Astrocyte (in vitro differentiated cells and primary cell): ENCODE data around the gene HOXD9. TPM values are rescaled to one million over a fixed set of nuclear protein-coding genes. Genes with fewer than 3 reads are reported as not detected.

Experiments used
- DNase-seq: peaks from one replicate; pipeline ENCODE4 v3.0.0-alpha.2; 2010; ENCODE audit warnings: low read depth
- FAIRE-seq: peaks from 2 replicates; lab custom pipeline; 2011; peaks lifted over from hg19 to GRCh38; lab: Jason Lieb, UNC
- H2AFZ ChIP-seq: 2 replicates; pipeline ENCODE4 v1.6.0; 2012; ENCODE audit warnings: low read depth, low read length, inconsistent platforms
- H3K27ac ChIP-seq: 2 replicates; pipeline ENCODE4 v1.5.1; 2011; ENCODE audit warnings: low read depth, low read length, inconsistent platforms
- H3K27me3 ChIP-seq: 2 replicates; pipeline ENCODE4 v1.6.0; 2011; ENCODE audit warnings: low read length, inconsistent platforms; ENCODE audit not compliant: insufficient read depth
- H3K36me3 ChIP-seq: 2 replicates; pipeline ENCODE4 v1.5.1; 2011; ENCODE audit warnings: low read length, inconsistent platforms; ENCODE audit not compliant: insufficient read depth
- H3K4me1 ChIP-seq: 2 replicates; pipeline ENCODE4 v1.5.1; 2011; ENCODE audit warnings: low read length, inconsistent platforms; ENCODE audit not compliant: insufficient read depth
- H3K4me2 ChIP-seq: 2 replicates; pipeline ENCODE4 v1.6.0; 2012; ENCODE audit warnings: low read length, inconsistent platforms
- H3K4me3 ChIP-seq: 2 replicates; pipeline ENCODE4 v1.5.1; 2011; ENCODE audit warnings: low read depth, mild to moderate bottlenecking, low read length, inconsistent platforms; ENCODE audit not compliant: insufficient read depth
- H3K79me2 ChIP-seq: 2 replicates; pipeline ENCODE4 v1.6.0; 2012; ENCODE audit warnings: mild to moderate bottlenecking, low read length, inconsistent platforms; ENCODE audit not compliant: insufficient read depth
- H3K9ac ChIP-seq: 2 replicates; pipeline ENCODE4 v1.6.0; 2012; ENCODE audit warnings: mild to moderate bottlenecking, low read length, inconsistent platforms
- H3K9me3 ChIP-seq: 2 replicates; pipeline ENCODE4 v1.5.1; 2012; ENCODE audit warnings: low read depth, mild to moderate bottlenecking, low read length, inconsistent platforms; ENCODE audit not compliant: insufficient read depth
- H4K20me1 ChIP-seq: 2 replicates; pipeline ENCODE4 v1.6.0; 2012; ENCODE audit warnings: low read length, inconsistent platforms; ENCODE audit not compliant: insufficient read depth
- H3K27ac Mint-ChIP-seq: one replicate; pipeline ENCODE4 v1.8.0; 2021; ENCODE audit warnings: mild to moderate bottlenecking, mixed read lengths; ENCODE audit not compliant: unreplicated experiment
- H3K27me3 Mint-ChIP-seq: one replicate; pipeline ENCODE4 v1.8.0; 2021; ENCODE audit warnings: low read depth, mixed read lengths; ENCODE audit not compliant: unreplicated experiment
- H3K36me3 Mint-ChIP-seq: one replicate; pipeline ENCODE4 v1.8.0; 2021; ENCODE audit warnings: low read depth, mixed read lengths; ENCODE audit not compliant: unreplicated experiment
- H3K4me1 Mint-ChIP-seq: one replicate; pipeline ENCODE4 v1.8.0; 2021; ENCODE audit warnings: low read depth, mixed read lengths; ENCODE audit not compliant: unreplicated experiment
- H3K4me3 Mint-ChIP-seq: one replicate; pipeline ENCODE4 v1.8.0; 2021; ENCODE audit warnings: mild to moderate bottlenecking, moderate library complexity, mixed read lengths; ENCODE audit not compliant: unreplicated experiment
- H3K9me3 Mint-ChIP-seq: one replicate; pipeline ENCODE4 v1.8.0; 2021; ENCODE audit warnings: mild to moderate bottlenecking, mixed read lengths; ENCODE audit not compliant: unreplicated experiment
- CTCF ChIP-seq: IDR thresholded peaks from 2 replicates; pipeline ENCODE4 v1.5.1; 2011; ENCODE audit warnings: low read depth, mild to moderate bottlenecking, inconsistent platforms, low read length, moderate library complexity; ENCODE audit not compliant: insufficient read depth
- EZH2 ChIP-seq: IDR thresholded peaks from 2 replicates; pipeline ENCODE4 v1.6.1; 2012; ENCODE audit warnings: mild to moderate bottlenecking, low read length, inconsistent platforms; ENCODE audit not compliant: insufficient read depth
- total RNA-seq: library from RNA; stranded (reverse); gene quantifications from 2 replicates; pipeline ENCODE4 v1.2.1, GENCODE V29; 2021

The HOXD9 gene
- total RNA-seq, 1 donor from 2014 or later: not detected

DNA sequence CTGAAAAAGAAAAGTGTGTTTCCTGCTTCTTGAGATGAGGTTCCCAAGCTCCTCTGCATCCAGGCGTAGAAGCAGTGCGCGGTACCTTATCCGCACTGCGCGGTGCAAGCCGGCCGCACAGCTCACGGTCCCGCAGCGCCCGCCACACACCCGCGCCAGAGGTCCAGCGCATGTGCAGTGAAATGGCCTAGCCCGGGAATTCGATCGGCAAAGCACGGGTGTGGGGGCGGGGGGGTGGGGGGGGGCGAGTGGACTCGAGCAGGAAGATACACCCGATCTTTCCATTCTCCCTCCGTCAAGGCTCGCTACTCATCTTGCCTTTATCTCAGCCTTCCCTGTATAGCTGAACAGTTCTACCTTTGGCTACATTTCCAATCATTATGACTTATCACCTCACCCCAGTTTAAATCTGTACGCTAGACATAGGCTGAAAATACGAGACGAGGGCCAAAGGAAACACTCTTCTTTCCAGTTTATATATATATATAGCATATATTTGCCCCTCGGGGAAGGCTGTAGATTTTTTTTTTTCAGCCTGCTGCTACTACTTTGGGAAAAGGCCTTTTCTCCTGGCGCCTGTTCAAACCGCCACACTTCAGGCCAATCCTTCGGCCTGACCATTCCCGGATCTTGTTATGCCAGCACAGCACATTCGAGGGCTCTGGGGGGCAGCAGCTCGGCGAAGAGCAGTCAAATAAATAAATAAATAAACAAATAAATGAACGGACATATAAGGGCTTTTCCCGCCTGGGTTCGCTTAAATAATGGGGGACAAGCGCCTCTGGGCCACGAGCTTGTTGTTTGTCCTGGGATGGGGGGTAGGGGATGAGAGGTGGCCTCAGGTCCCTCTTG, 17.4 kb downstream of the HOXD9 start:
- H3K27me3 ChIP-seq: peaks cover 81% of the 10 kb centered on the region
- H3K27ac Mint-ChIP-seq: no peak overlapping the region

GRCh38 chr2:176140513-176141317, 18.2 kb downstream of the HOXD9 start:
- peaks cover 6% of the 10 kb centered on the region for H3K9me3 ChIP-seq
- TF ChIP-seq CTCF (peak; percentile 42), EZH2 (peak; percentile 16)
- DNase-seq: no peak
- peaks cover 39% of the 10 kb centered on the region for H3K9me3 Mint-ChIP-seq
- no peaks in the 10 kb centered on the region for H4K20me1 ChIP-seq
- no peaks in the 10 kb centered on the region for H3K36me3 ChIP-seq
- peaks cover 8% of the 10 kb centered on the region for H3K4me1 ChIP-seq
- H2AFZ ChIP-seq: peak overlapping the region; percentile 66
- peak overlapping the region; percentile 78 for H3K4me2 ChIP-seq
- H3K4me3 ChIP-seq: peak overlapping the region; percentile 45
- peak overlapping the region; percentile 66 for H3K27ac Mint-ChIP-seq
- peaks cover 79% of the 10 kb centered on the region for H3K27me3 ChIP-seq
- no peaks in the 10 kb centered on the region for H3K79me2 ChIP-seq
- H3K27ac ChIP-seq: no peak overlapping the region
- H3K36me3 Mint-ChIP-seq: peaks cover 2% of the 10 kb centered on the region
- peak overlapping the region; percentile 26 for H3K9ac ChIP-seq
- peaks cover 91% of the 10 kb centered on the region for H3K27me3 Mint-ChIP-seq
- H3K4me3 Mint-ChIP-seq: peak overlapping the region; percentile 72
- no peaks in the 10 kb centered on the region for H3K4me1 Mint-ChIP-seq
- no peak for FAIRE-seq

More for the DNA sequence above, 17.4 kb downstream of the HOXD9 start:
- no peak for FAIRE-seq
- peaks cover 6% of the 10 kb centered on the region for H3K9me3 ChIP-seq
- DNase-seq: no peak
- peak overlapping the region; percentile 66 for H2AFZ ChIP-seq
- H3K36me3 ChIP-seq: no peaks in the 10 kb centered on the region
- Mint-ChIP-seq H3K36me3 (peaks cover 2% of the 10 kb centered on the region), H3K4me3 (peak overlapping the region; percentile 75), H3K4me1 (no peaks in the 10 kb centered on the region), H3K27me3 (peaks cover 91% of the 10 kb centered on the region), H3K9me3 (peaks cover 43% of the 10 kb centered on the region)
- no peak overlapping the region for H3K27ac ChIP-seq
- peak overlapping the region; percentile 26 for H3K9ac ChIP-seq
- H3K4me1 ChIP-seq: peaks cover 8% of the 10 kb centered on the region
- no peaks in the 10 kb centered on the region for H4K20me1 ChIP-seq
- peak overlapping the region; percentile 45 for H3K4me3 ChIP-seq
- H3K79me2 ChIP-seq: no peaks in the 10 kb centered on the region
- no peak for TF ChIP-seq CTCF
- H3K4me2 ChIP-seq: peak overlapping the region; percentile 78
